ENCODE results near the gene NOTCH1.
A peak's percentile ranks its signal among the peaks of the same experiment; 100 is the strongest.

NOTCH1 gene

GRCh38 chr9:136556166-136556565 lies 10.3 kb upstream of the NOTCH1 start:
- Histone ChIP-seq H3K9me3 (ENCODE audit: insufficient read depth, low read depth, low read length) (peaks cover 6% of the 10 kb centered on the region), H3K27ac (ENCODE audit: low read depth, low read length) (no peak overlapping the region), H3K79me1 (ENCODE audit: low read length) (no peaks in the 10 kb centered on the region), H4K91ac (ENCODE audit: low read depth, low read length) (peak overlapping the region; percentile 10), H3K27me3 (ENCODE audit: insufficient read depth, low read length) (no peaks in the 10 kb centered on the region), H3K14ac (ENCODE audit: low read length) (no peak overlapping the region), H3K4me1 (ENCODE audit: control insufficient read depth in 1 of 2, insufficient read depth in 2 of 2, low read length in 2 of 2) (peaks cover 4 to 10% of the 10 kb centered on the region in 2 experiments), H3K79me2 (ENCODE audit: control insufficient read depth, insufficient read depth, low read length, poor library complexity) (no peaks in the 10 kb centered on the region), H4K8ac (ENCODE audit: low read depth, low read length) (no peak overlapping the region), H2AFZ (ENCODE audit: insufficient read depth, low read length, poor library complexity) (no peak overlapping the region), H2AK5ac (ENCODE audit: low read length) (peak overlapping the region; percentile 36), H3K9ac (ENCODE audit: low read length) (no peak overlapping the region), H3K4me2 (ENCODE audit: low read length) (no peak overlapping the region), H4K12ac (ENCODE audit: low read depth, low read length) (no peak overlapping the region), H2BK120ac (ENCODE audit: insufficient read depth, low read length, poor library complexity) (no peak overlapping the region), H2BK12ac (ENCODE audit: low read length) (no peak overlapping the region), H2BK5ac (ENCODE audit: low read depth, low read length, poor library complexity) (no peak overlapping the region), H3K18ac (ENCODE audit: low read length) (no peak overlapping the region), H3K36me3 (ENCODE audit: control insufficient read depth in 1 of 2, insufficient read depth in 2 of 2, low read length in 2 of 2) (no peaks in the 10 kb centered on the region), H3K23ac (ENCODE audit: low read length) (no peak overlapping the region), H3K4me3 (ENCODE audit: low read depth, low read length) (no peak overlapping the region), H3K4ac (ENCODE audit: low read depth, low read length) (no peak overlapping the region)
- no CpG with 5 or more reads among the region's 18 CpGs for WGBS (ENCODE audit: extremely low coverage, insufficient coverage, insufficient read length)
- DNase-seq = no peak

GRCh38 chr9:136554870-136555269 lies 9.0 kb upstream of the NOTCH1 start:
- Histone ChIP-seq H3K9ac (ENCODE audit: low read length) (no peak overlapping the region), H2AFZ (ENCODE audit: insufficient read depth, low read length, poor library complexity) (no peak overlapping the region), H2BK120ac (ENCODE audit: insufficient read depth, low read length, poor library complexity) (no peak overlapping the region), H3K14ac (ENCODE audit: low read length) (no peak overlapping the region), H3K4ac (ENCODE audit: low read depth, low read length) (no peak overlapping the region), H4K91ac (ENCODE audit: low read depth, low read length) (no peak overlapping the region), H3K4me2 (ENCODE audit: low read length) (no peak overlapping the region), H3K27ac (ENCODE audit: low read depth, low read length) (no peak overlapping the region), H3K4me1 (ENCODE audit: control insufficient read depth in 1 of 2, insufficient read depth in 2 of 2, low read length in 2 of 2) (peaks cover 14 to 17% of the 10 kb centered on the region in 2 experiments), H3K9me3 (ENCODE audit: insufficient read depth, low read depth, low read length) (peaks cover 6% of the 10 kb centered on the region), H3K18ac (ENCODE audit: low read length) (no peak overlapping the region), H4K8ac (ENCODE audit: low read depth, low read length) (no peak overlapping the region), H3K4me3 (ENCODE audit: low read depth, low read length) (no peak overlapping the region), H3K27me3 (ENCODE audit: insufficient read depth, low read length) (no peaks in the 10 kb centered on the region), H4K12ac (ENCODE audit: low read depth, low read length) (no peak overlapping the region), H3K79me1 (ENCODE audit: low read length) (peaks cover 12% of the 10 kb centered on the region), H3K36me3 (ENCODE audit: control insufficient read depth in 1 of 2, insufficient read depth in 2 of 2, low read length in 2 of 2) (no peaks in the 10 kb centered on the region), H3K23ac (ENCODE audit: low read length) (no peak overlapping the region), H2BK12ac (ENCODE audit: low read length) (no peak overlapping the region), H3K79me2 (ENCODE audit: control insufficient read depth, insufficient read depth, low read length, poor library complexity) (no peaks in the 10 kb centered on the region), H2BK5ac (ENCODE audit: low read depth, low read length, poor library complexity) (no peak overlapping the region), H2AK5ac (ENCODE audit: low read length) (no peak overlapping the region)
- no CpG with 5 or more reads among the region's 19 CpGs for WGBS (ENCODE audit: extremely low coverage, insufficient coverage, insufficient read length)
- DNase-seq = no peak

GRCh38 chr9:136553581-136553980 lies 7.7 kb upstream of the NOTCH1 start:
- H3K4me3 ChIP-seq (ENCODE audit: low read depth, low read length) = no peak overlapping the region
- no peaks in the 10 kb centered on the region for H3K79me2 ChIP-seq (ENCODE audit: control insufficient read depth, insufficient read depth, low read length, poor library complexity)
- no peak overlapping the region for H4K12ac ChIP-seq (ENCODE audit: low read depth, low read length)
- no peak overlapping the region for H3K4me2 ChIP-seq (ENCODE audit: low read length)
- H3K4ac ChIP-seq (ENCODE audit: low read depth, low read length) = no peak overlapping the region
- H4K8ac ChIP-seq (ENCODE audit: low read depth, low read length) = no peak overlapping the region
- no peaks in the 10 kb centered on the region for H3K36me3 ChIP-seq (ENCODE audit: control insufficient read depth in 1 of 2, insufficient read depth in 2 of 2, low read length in 2 of 2)
- H2AK5ac ChIP-seq (ENCODE audit: low read length) = peak overlapping the region; percentile 59
- H4K91ac ChIP-seq (ENCODE audit: low read depth, low read length) = no peak overlapping the region
- H3K9ac ChIP-seq (ENCODE audit: low read length) = no peak overlapping the region
- H3K4me1 ChIP-seq (ENCODE audit: control insufficient read depth in 1 of 2, insufficient read depth in 2 of 2, low read length in 2 of 2) = peaks cover 14 to 17% of the 10 kb centered on the region in 2 experiments
- H3K79me1 ChIP-seq (ENCODE audit: low read length) = peaks cover 16% of the 10 kb centered on the region
- no peak overlapping the region for H2BK12ac ChIP-seq (ENCODE audit: low read length)
- no peak overlapping the region for H3K14ac ChIP-seq (ENCODE audit: low read length)
- WGBS (ENCODE audit: extremely low coverage, insufficient coverage, insufficient read length) = no CpG with 5 or more reads among the region's 14 CpGs
- H2BK5ac ChIP-seq (ENCODE audit: low read depth, low read length, poor library complexity) = no peak overlapping the region
- H2AFZ ChIP-seq (ENCODE audit: insufficient read depth, low read length, poor library complexity) = no peak overlapping the region
- H2BK120ac ChIP-seq (ENCODE audit: insufficient read depth, low read length, poor library complexity) = peak overlapping the region; percentile 11
- no peak overlapping the region for H3K23ac ChIP-seq (ENCODE audit: low read length)
- no peak for DNase-seq
- H3K9me3 ChIP-seq (ENCODE audit: insufficient read depth, low read depth, low read length) = peaks cover 1% of the 10 kb centered on the region
- H3K18ac ChIP-seq (ENCODE audit: low read length) = no peak overlapping the region
- H3K27ac ChIP-seq (ENCODE audit: low read depth, low read length) = no peak overlapping the region
- H3K27me3 ChIP-seq (ENCODE audit: insufficient read depth, low read length) = no peaks in the 10 kb centered on the region

- Histone ChIP-seq H4K12ac (ENCODE audit: low read depth, low read length) (no peak overlapping the region), H3K27ac (ENCODE audit: low read depth, low read length) (no peak overlapping the region), H2BK120ac (ENCODE audit: insufficient read depth, low read length, poor library complexity) (no peak overlapping the region), H2AK5ac (ENCODE audit: low read length) (no peak overlapping the region), H3K79me1 (ENCODE audit: low read length) (peaks cover 16% of the 10 kb centered on the region), H3K36me3 (ENCODE audit: control insufficient read depth in 1 of 2, insufficient read depth in 2 of 2, low read length in 2 of 2) (no peaks in the 10 kb centered on the region), H3K27me3 (ENCODE audit: insufficient read depth, low read length) (no peaks in the 10 kb centered on the region), H3K4me3 (ENCODE audit: low read depth, low read length) (no peak overlapping the region), H3K4me1 (ENCODE audit: control insufficient read depth in 1 of 2, insufficient read depth in 2 of 2, low read length in 2 of 2) (peaks cover 17 to 20% of the 10 kb centered on the region in 2 experiments), H3K18ac (ENCODE audit: low read length) (no peak overlapping the region), H3K23ac (ENCODE audit: low read length) (no peak overlapping the region), H3K79me2 (ENCODE audit: control insufficient read depth, insufficient read depth, low read length, poor library complexity) (no peaks in the 10 kb centered on the region), H3K4me2 (ENCODE audit: low read length) (no peak overlapping the region), H3K4ac (ENCODE audit: low read depth, low read length) (no peak overlapping the region), H4K8ac (ENCODE audit: low read depth, low read length) (no peak overlapping the region), H2AFZ (ENCODE audit: insufficient read depth, low read length, poor library complexity) (no peak overlapping the region), H2BK12ac (ENCODE audit: low read length) (no peak overlapping the region), H3K9me3 (ENCODE audit: insufficient read depth, low read depth, low read length) (no peaks in the 10 kb centered on the region), H4K91ac (ENCODE audit: low read depth, low read length) (peak overlapping the region; percentile 80), H3K14ac (ENCODE audit: low read length) (no peak overlapping the region), H2BK5ac (ENCODE audit: low read depth, low read length, poor library complexity) (no peak overlapping the region), H3K9ac (ENCODE audit: low read length) (no peak overlapping the region)
- DNase-seq = peak in 1 of 2 donors; percentile 45
- WGBS (ENCODE audit: extremely low coverage, insufficient coverage, insufficient read length) = no CpG with 5 or more reads among the region's 22 CpGs
Measured at GRCh38 chr9:136552117-136552703, 6.4 kb upstream of the NOTCH1 start.
